ENCODE results near the gene PCNX3. TPM values are rescaled to one million over a fixed set of nuclear protein-coding genes. Genes with fewer than 3 reads are reported as not detected.

The PCNX3 gene
- total RNA-seq, result 4.7 TPM

GRCh38 chr11:65615229-65615949, at the start of gene PCNX3:
Gene PCNX3 (plus strand): TSS chr11:65615776. CDS start chr11:65616312, 536 bp downstream.
- peak within 1 kb of the TSS; percentile 92 for H3K27ac ChIP-seq (ENCODE audit: low read depth, low read length)
- H3K4me1 ChIP-seq (ENCODE audit: control insufficient read depth in 3 of 3, insufficient read depth in 3 of 3, low read length in 3 of 3), result peaks cover 41 to 47% (median 46%) of the 10 kb centered on the region in 3 donors
- H3K27me3 ChIP-seq (ENCODE audit: control insufficient read depth in 3 of 3, insufficient read depth in 3 of 3, low read length in 3 of 3), result no peaks in the 10 kb centered on the region
- H3K4me3 ChIP-seq (ENCODE audit: low read length in 3 of 3), result peak within 1 kb of the TSS; percentile 90 to 98 (median 95)
- no peaks in the 10 kb centered on the region for H3K9me3 ChIP-seq (ENCODE audit: control insufficient read depth in 3 of 3, low read length in 3 of 3)
- peak within 1 kb of the TSS; percentile 91 to 94 (median 91) for H3K9ac ChIP-seq (ENCODE audit: low read depth in 1 of 3, low read length in 3 of 3)
- H3K36me3 ChIP-seq (ENCODE audit: control insufficient read depth in 3 of 3, insufficient read depth in 3 of 3, low read length in 3 of 3), result peaks cover 31 to 38% (median 31%) of the 10 kb centered on the region in 3 donors

- peaks cover 54 to 66% (median 54%) of the 10 kb centered on the region in 3 donors for H3K4me1 ChIP-seq (ENCODE audit: control insufficient read depth in 3 of 3, insufficient read depth in 3 of 3, low read length in 3 of 3)
- no peaks in the 10 kb centered on the region for H3K27me3 ChIP-seq (ENCODE audit: control insufficient read depth in 3 of 3, insufficient read depth in 3 of 3, low read length in 3 of 3)
- peaks cover 4 to 9% (median 5%) of the 10 kb centered on the region in 3 donors for H3K36me3 ChIP-seq (ENCODE audit: control insufficient read depth in 3 of 3, insufficient read depth in 3 of 3, low read length in 3 of 3)
- peak overlapping the region; percentile 88 to 98 (median 92) for H3K9ac ChIP-seq (ENCODE audit: low read depth in 1 of 3, low read length in 3 of 3)
- H3K9me3 ChIP-seq (ENCODE audit: control insufficient read depth in 3 of 3, low read length in 3 of 3), result no peaks in the 10 kb centered on the region
- H3K27ac ChIP-seq (ENCODE audit: low read depth, low read length), result peak overlapping the region; percentile 93
- peak overlapping the region; percentile 94 to 98 (median 95) for H3K4me3 ChIP-seq (ENCODE audit: low read length in 3 of 3)
Measured at GRCh38 chr11:65569164-65569972, 46.2 kb upstream of the PCNX3 start.

- peak within 1 kb of the TSS; percentile 94 to 98 (median 95) for H3K4me3 ChIP-seq (ENCODE audit: low read length in 3 of 3)
- peaks cover 59 to 73% (median 61%) of the 10 kb centered on the region in 3 donors for H3K4me1 ChIP-seq (ENCODE audit: control insufficient read depth in 3 of 3, insufficient read depth in 3 of 3, low read length in 3 of 3)
Measured at GRCh38 chr11:65569973-65570918, 45.3 kb upstream of the PCNX3 start, which contains the start of gene ZNRD2. Gene ZNRD2 (plus strand): TSS chr11:65570477. CDS start chr11:65570492, 15 bp downstream.

GRCh38 chr11:65571420-65571819, 44.2 kb upstream of the PCNX3 start:
- no peaks in the 10 kb centered on the region for H3K9me3 ChIP-seq (ENCODE audit: control insufficient read depth in 3 of 3, low read length in 3 of 3)
- H3K4me3 ChIP-seq (ENCODE audit: low read length in 3 of 3), result peak overlapping the region; percentile 94 to 98 (median 95)
- H3K4me1 ChIP-seq (ENCODE audit: control insufficient read depth in 3 of 3, insufficient read depth in 3 of 3, low read length in 3 of 3), result peaks cover 63 to 74% (median 66%) of the 10 kb centered on the region in 3 donors
- peak overlapping the region in 2 of 3 donors; percentile 88 to 98 for H3K9ac ChIP-seq (ENCODE audit: low read depth in 1 of 3, low read length in 3 of 3)
- peaks cover 4 to 9% (median 5%) of the 10 kb centered on the region in 3 donors for H3K36me3 ChIP-seq (ENCODE audit: control insufficient read depth in 3 of 3, insufficient read depth in 3 of 3, low read length in 3 of 3)
- H3K27ac ChIP-seq (ENCODE audit: low read depth, low read length), result peak overlapping the region; percentile 93
- no peaks in the 10 kb centered on the region for H3K27me3 ChIP-seq (ENCODE audit: control insufficient read depth in 3 of 3, insufficient read depth in 3 of 3, low read length in 3 of 3)

More at GRCh38 chr11:65569973-65570918, 45.3 kb upstream of the PCNX3 start, which contains the start of gene ZNRD2:
- Histone ChIP-seq H3K9me3 (ENCODE audit: control insufficient read depth in 3 of 3, low read length in 3 of 3) (no peaks in the 10 kb centered on the region), H3K27me3 (ENCODE audit: control insufficient read depth in 3 of 3, insufficient read depth in 3 of 3, low read length in 3 of 3) (no peaks in the 10 kb centered on the region), H3K27ac (ENCODE audit: low read depth, low read length) (peak within 1 kb of the TSS; percentile 93), H3K9ac (ENCODE audit: low read depth in 1 of 3, low read length in 3 of 3) (peak within 1 kb of the TSS; percentile 88 to 98 (median 92)), H3K36me3 (ENCODE audit: control insufficient read depth in 3 of 3, insufficient read depth in 3 of 3, low read length in 3 of 3) (peaks cover 4 to 9% (median 5%) of the 10 kb centered on the region in 3 donors)

GRCh38 chr11:65571940-65572339, 43.6 kb upstream of the PCNX3 start:
- Histone ChIP-seq H3K27ac (ENCODE audit: low read depth, low read length) (peak overlapping the region; percentile 93), H3K9ac (ENCODE audit: low read depth in 1 of 3, low read length in 3 of 3) (peak overlapping the region; percentile 22 to 98 (median 88)), H3K9me3 (ENCODE audit: control insufficient read depth in 3 of 3, low read length in 3 of 3) (no peaks in the 10 kb centered on the region), H3K4me3 (ENCODE audit: low read length in 3 of 3) (peak overlapping the region; percentile 94 to 98 (median 95)), H3K36me3 (ENCODE audit: control insufficient read depth in 3 of 3, insufficient read depth in 3 of 3, low read length in 3 of 3) (peaks cover 4 to 9% (median 5%) of the 10 kb centered on the region in 3 donors), H3K27me3 (ENCODE audit: control insufficient read depth in 3 of 3, insufficient read depth in 3 of 3, low read length in 3 of 3) (no peaks in the 10 kb centered on the region), H3K4me1 (ENCODE audit: control insufficient read depth in 3 of 3, insufficient read depth in 3 of 3, low read length in 3 of 3) (peaks cover 69 to 72% (median 72%) of the 10 kb centered on the region in 3 donors)

- Histone ChIP-seq H3K9ac (ENCODE audit: low read depth in 1 of 3, low read length in 3 of 3) (peak within 1 kb of the TSS; percentile 81 to 98 (median 88)), H3K4me1 (ENCODE audit: control insufficient read depth in 3 of 3, insufficient read depth in 3 of 3, low read length in 3 of 3) (peaks cover 73 to 77% (median 75%) of the 10 kb centered on the region in 3 donors), H3K36me3 (ENCODE audit: control insufficient read depth in 3 of 3, insufficient read depth in 3 of 3, low read length in 3 of 3) (peaks cover 4 to 9% (median 5%) of the 10 kb centered on the region in 3 donors), H3K4me3 (ENCODE audit: low read length in 3 of 3) (peak within 1 kb of the TSS; percentile 94 to 98 (median 95)), H3K27me3 (ENCODE audit: control insufficient read depth in 3 of 3, insufficient read depth in 3 of 3, low read length in 3 of 3) (no peaks in the 10 kb centered on the region), H3K27ac (ENCODE audit: low read depth, low read length) (peak within 1 kb of the TSS; percentile 100), H3K9me3 (ENCODE audit: control insufficient read depth in 3 of 3, low read length in 3 of 3) (no peaks in the 10 kb centered on the region)
Measured at GRCh38 chr11:65572356-65573051, 43.1 kb upstream of the PCNX3 start, which contains the start of gene FAM89B. Gene FAM89B (plus strand): TSS chr11:65572538. CDS start chr11:65572670, 132 bp downstream.

- H3K9me3 ChIP-seq (ENCODE audit: control insufficient read depth in 3 of 3, low read length in 3 of 3), result no peaks in the 10 kb centered on the region
- peaks cover 4 to 12% (median 11%) of the 10 kb centered on the region in 3 donors for H3K36me3 ChIP-seq (ENCODE audit: control insufficient read depth in 3 of 3, insufficient read depth in 3 of 3, low read length in 3 of 3)
- H3K4me3 ChIP-seq (ENCODE audit: low read length in 3 of 3), result peak overlapping the region; percentile 86 to 98 (median 95)
- peak overlapping the region; percentile 61 to 98 (median 81) for H3K9ac ChIP-seq (ENCODE audit: low read depth in 1 of 3, low read length in 3 of 3)
- peaks cover 74 to 78% (median 75%) of the 10 kb centered on the region in 3 donors for H3K4me1 ChIP-seq (ENCODE audit: control insufficient read depth in 3 of 3, insufficient read depth in 3 of 3, low read length in 3 of 3)
- H3K27ac ChIP-seq (ENCODE audit: low read depth, low read length), result peak overlapping the region; percentile 100
- no peaks in the 10 kb centered on the region for H3K27me3 ChIP-seq (ENCODE audit: control insufficient read depth in 3 of 3, insufficient read depth in 3 of 3, low read length in 3 of 3)
Measured at GRCh38 chr11:65573391-65574079, 42.0 kb upstream of the PCNX3 start.

- Histone ChIP-seq H3K4me1 (ENCODE audit: control insufficient read depth in 3 of 3, insufficient read depth in 3 of 3, low read length in 3 of 3) (peaks cover 74 to 77% (median 75%) of the 10 kb centered on the region in 3 donors), H3K9me3 (ENCODE audit: control insufficient read depth in 3 of 3, low read length in 3 of 3) (no peaks in the 10 kb centered on the region), H3K9ac (ENCODE audit: low read depth in 1 of 3, low read length in 3 of 3) (peak overlapping the region; percentile 61 to 98 (median 61)), H3K27ac (ENCODE audit: low read depth, low read length) (peak overlapping the region; percentile 100), H3K27me3 (ENCODE audit: control insufficient read depth in 3 of 3, insufficient read depth in 3 of 3, low read length in 3 of 3) (no peaks in the 10 kb centered on the region), H3K36me3 (ENCODE audit: control insufficient read depth in 3 of 3, insufficient read depth in 3 of 3, low read length in 3 of 3) (peaks cover 10 to 16% (median 12%) of the 10 kb centered on the region in 3 donors), H3K4me3 (ENCODE audit: low read length in 3 of 3) (peak overlapping the region; percentile 86 to 98 (median 95))
Measured at GRCh38 chr11:65574109-65574810, 41.3 kb upstream of the PCNX3 start.
